Memory B cell (primary cell): Measurements from ENCODE around the gene MATN3.
"Not testable (repeated sequence)": the region's sequence is repeated elsewhere in the genome, so short reads cannot be mapped to it uniquely, and the experiment has no call there.

Source experiments
- ATAC-seq: fragments of 150-1000 bp; cut with Tn5 transposase; 2 replicates; pipeline ENCODE4 v1.10.0; 2021; ENCODE audit warnings: low read depth, mild to moderate bottlenecking, moderate library complexity
- DNase-seq, 2 donors: peaks; one replicate each; pipeline ENCODE4 v3.0.0; 2022; ENCODE audit warnings: low spot score in 2 of 2
- H3K27ac Mint-ChIP-seq: one replicate; pipeline ENCODE4 v1.8.0; 2022; ENCODE audit warnings: mild to moderate bottlenecking, moderate library complexity, mixed read lengths
- H3K27me3 Mint-ChIP-seq: one replicate; pipeline ENCODE4 v1.8.0; 2022; ENCODE audit warnings: mixed read lengths
- H3K36me3 Mint-ChIP-seq: one replicate; pipeline ENCODE4 v1.8.0; 2022; ENCODE audit warnings: mild to moderate bottlenecking, mixed read lengths
- H3K4me1 Mint-ChIP-seq: one replicate; pipeline ENCODE4 v1.8.0; 2022; ENCODE audit warnings: mixed read lengths
- H3K4me3 Mint-ChIP-seq: one replicate; pipeline ENCODE4 v1.8.0; 2022; ENCODE audit warnings: mild to moderate bottlenecking, moderate library complexity, mixed read lengths
- H3K9me3 Mint-ChIP-seq: one replicate; pipeline ENCODE4 v1.8.0; 2022; ENCODE audit warnings: mixed read lengths

Gene MATN3

DNA sequence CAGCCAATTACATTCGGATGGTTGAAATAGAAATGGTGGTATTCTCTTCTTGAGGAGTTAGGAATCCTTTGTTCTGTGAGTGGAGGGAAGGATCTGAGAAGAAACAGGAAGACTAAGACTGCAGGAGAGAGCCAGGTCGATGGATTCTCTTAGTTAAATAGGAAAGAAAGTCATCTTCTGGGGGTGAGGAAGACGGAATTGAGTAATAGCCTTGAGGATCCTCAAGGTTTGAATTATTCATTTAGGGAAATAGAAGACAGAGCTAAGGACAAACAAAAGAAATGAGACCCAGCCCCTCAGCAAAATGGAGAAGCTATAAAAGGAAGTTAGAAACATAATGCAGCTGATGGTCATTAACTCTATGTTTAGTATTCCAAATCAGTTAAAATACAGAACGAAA, 37.2 kb upstream of the MATN3 start:
- no peak for DNase-seq
- no peak for ATAC-seq
- Mint-ChIP-seq H3K4me1 (peaks cover 20% of the 10 kb centered on the region), H3K9me3 (no peaks in the 10 kb centered on the region), H3K27me3 (peaks cover 2% of the 10 kb centered on the region), H3K4me3 (no peak overlapping the region), H3K36me3 (no peaks in the 10 kb centered on the region), H3K27ac (no peak overlapping the region)

DNA sequence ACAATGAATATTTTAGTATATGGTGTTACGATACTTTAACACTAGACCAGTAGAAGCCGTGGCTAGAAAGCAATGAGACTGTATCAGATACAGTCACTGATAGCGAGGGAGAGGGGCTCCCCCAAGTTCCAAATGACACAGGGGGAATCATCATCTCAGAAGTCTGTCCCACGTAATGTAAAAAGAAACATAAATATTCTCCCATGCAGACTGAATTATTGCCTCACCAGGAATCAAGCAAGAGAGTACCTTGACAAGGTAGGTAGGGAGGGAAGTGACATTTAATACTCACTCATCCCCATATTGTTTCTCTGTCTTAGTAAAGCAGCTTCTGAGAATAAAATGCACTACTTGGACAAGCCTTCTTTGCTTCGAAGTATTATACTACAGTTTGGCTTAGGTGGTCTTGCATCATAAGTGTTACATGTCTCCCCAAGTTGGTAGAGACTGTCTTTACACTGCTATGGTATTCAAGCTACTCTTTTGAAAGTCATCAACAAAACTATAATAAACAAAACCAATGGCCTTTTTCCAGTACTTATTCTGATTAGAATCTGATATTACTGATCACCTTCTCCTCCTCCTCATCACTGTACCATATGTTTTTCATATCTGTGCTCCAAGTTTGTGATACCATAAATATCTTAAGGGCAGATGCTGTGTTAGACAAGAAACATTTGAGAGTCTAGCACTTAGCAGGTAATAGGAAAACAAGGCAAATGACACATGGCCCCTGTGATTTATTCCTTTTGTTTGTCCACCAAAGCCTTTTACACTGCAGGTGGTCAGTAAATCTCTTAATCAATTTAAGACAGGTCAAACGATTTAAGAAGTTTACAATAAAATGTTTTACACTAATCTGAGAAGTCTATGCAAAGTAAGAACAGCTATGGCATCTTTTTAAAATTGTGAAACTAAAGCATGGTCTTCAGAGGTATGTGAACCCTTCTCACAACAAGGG, 36.3 kb upstream of the MATN3 start:
- Mint-ChIP-seq H3K27me3 (no peaks in the 10 kb centered on the region), H3K27ac (no peak overlapping the region)

DNA sequence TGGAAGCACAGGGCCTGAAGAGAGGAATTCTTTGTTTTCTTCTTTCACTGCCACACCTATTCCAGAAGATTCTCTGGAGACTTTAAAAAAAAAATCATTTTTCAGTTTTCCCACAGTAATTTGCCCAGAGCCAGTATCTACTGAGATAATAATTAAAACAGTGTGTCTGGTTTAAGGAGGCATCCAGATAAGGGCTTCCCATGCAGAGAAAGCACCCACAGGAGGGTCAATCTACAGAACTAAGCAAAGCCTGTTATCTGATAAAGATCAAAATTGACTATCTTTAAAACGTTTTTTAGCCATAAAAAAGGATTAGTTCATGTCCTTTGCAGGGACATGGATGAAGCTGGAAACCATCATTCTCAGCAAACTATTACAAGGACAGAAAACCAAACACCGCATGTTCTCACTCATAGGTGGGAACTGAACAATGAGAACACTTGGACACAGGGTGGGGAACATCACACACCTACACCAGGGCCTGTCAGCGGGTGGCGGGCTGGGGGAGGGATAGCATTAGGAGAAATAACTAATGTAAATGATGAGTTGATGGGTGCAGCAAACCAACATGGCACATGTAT, 33.3 kb upstream of the MATN3 start:
- H3K4me3 Mint-ChIP-seq, H3K27ac Mint-ChIP-seq, DNase-seq, H3K36me3 Mint-ChIP-seq, H3K9me3 Mint-ChIP-seq, ATAC-seq, H3K27me3 Mint-ChIP-seq: not testable (repeated sequence)
- H3K4me1 Mint-ChIP-seq = peaks cover 23% of the 10 kb centered on the region

More for the DNA sequence above, 36.3 kb upstream of the MATN3 start:
- peaks cover 20% of the 10 kb centered on the region for H3K4me1 Mint-ChIP-seq
- peak overlapping the region; percentile 5 for H3K4me3 Mint-ChIP-seq
- no peaks in the 10 kb centered on the region for H3K36me3 Mint-ChIP-seq
- DNase-seq (no peak), ATAC-seq (no peak)
- H3K9me3 Mint-ChIP-seq = no peaks in the 10 kb centered on the region

DNA sequence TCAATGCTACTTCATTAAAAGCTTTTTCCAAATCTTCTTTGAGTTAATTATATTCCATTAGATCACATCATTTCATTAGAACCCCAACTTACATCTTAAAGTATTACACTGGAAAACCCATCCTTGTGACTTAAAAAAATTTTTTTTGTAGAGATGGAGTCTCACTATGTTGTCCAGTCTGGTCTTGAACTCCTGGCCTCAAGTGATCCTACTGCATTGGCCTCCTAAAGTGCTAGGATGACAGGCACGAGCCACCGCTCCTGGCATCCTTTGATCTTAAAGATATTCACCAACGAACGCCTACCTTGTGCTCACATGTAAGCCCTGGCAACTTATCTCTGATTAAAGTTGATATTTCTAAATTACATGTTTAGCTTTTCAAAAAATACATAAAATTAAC, 32.3 kb upstream of the MATN3 start:
- no peak overlapping the region for H3K27ac Mint-ChIP-seq
- DNase-seq = no peak
- peaks cover 18% of the 10 kb centered on the region for H3K4me1 Mint-ChIP-seq
- H3K27me3 Mint-ChIP-seq = no peaks in the 10 kb centered on the region
- ATAC-seq = no peak
- H3K9me3 Mint-ChIP-seq = no peaks in the 10 kb centered on the region
- H3K36me3 Mint-ChIP-seq = peaks cover 3% of the 10 kb centered on the region
- H3K4me3 Mint-ChIP-seq = no peak overlapping the region

DNA sequence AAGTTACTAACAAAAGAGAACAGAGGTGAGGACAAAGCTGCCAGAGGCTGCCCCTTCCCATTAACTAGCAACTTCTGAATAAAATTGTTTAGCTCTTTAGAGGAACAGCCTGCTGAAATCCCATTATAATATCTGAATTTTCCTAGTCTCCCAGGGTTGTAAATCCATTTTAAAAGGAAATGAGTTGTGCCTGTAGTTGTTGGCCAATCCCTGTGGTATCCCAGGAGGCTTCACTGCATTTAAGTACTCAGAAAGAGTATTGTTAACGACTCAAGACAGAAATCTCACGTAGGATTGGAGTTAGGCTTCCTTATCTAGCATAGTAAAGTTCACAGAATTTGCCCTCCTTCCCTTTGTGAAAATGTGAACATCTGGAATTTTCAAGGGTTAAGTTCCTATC, 30.1 kb upstream of the MATN3 start:
- no peak for DNase-seq
- Mint-ChIP-seq H3K27ac (no peak overlapping the region), H3K4me1 (peaks cover 9% of the 10 kb centered on the region), H3K4me3 (no peak overlapping the region), H3K9me3 (no peaks in the 10 kb centered on the region), H3K27me3 (no peaks in the 10 kb centered on the region), H3K36me3 (peaks cover 14% of the 10 kb centered on the region)
- no peak for ATAC-seq

DNA sequence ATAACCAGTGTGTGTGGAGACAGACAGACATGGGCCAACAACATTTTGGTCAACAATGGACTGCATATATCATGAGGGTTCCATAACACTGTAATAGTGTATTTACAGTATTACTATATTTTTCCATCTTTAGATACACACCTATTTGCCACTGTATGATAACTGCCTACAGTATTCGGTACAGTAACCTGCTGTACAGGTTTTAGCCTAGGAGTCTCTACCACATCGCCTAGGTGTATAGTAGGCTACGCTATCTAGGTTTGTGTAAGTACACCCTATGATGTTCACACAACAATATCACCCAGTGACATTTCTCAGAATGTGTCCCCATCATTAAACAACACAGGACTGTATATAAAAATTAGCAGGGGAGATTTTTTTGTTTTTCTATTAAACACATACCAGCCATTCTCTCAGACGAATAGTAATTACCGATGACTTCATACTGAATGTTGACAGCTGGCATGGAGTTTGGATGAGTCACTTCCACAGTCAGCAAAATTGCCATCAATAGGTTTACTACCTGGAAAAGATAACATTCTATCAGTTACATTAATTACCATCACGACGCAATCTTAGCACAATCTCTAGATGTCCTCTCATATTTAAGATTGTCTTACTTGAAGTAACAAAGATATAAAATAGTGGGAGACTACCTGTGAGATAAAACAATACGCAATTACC, 28.2 kb upstream of the MATN3 start:
- DNase-seq (no peak), ATAC-seq (no peak)
- Mint-ChIP-seq H3K4me1 (peaks cover 20% of the 10 kb centered on the region), H3K4me3 (no peak overlapping the region), H3K36me3 (peaks cover 26% of the 10 kb centered on the region), H3K27me3 (no peaks in the 10 kb centered on the region), H3K27ac (no peak overlapping the region), H3K9me3 (no peaks in the 10 kb centered on the region)

DNA sequence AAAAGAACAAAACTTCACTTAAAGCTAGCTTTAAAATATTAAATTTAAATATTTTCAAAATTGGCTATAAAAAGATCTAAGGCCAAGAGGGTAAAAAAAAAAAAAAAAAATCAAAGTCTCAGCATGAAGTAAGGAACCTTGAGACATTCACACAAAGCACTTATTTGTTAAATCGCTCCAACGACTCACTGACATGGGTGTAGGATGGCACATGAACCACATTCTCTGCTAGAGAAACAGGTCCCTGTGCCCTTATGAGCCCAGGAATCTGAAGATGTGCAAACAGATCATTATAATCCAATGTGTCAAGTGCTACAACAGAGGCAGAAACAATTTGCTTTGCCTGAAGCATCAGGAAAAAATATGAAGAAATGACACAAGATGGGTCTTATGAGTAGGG, 25.2 kb upstream of the MATN3 start:
- no peak for DNase-seq
- Mint-ChIP-seq H3K27me3 (no peaks in the 10 kb centered on the region), H3K9me3 (no peaks in the 10 kb centered on the region), H3K36me3 (peaks cover 44% of the 10 kb centered on the region), H3K4me3 (no peak overlapping the region), H3K27ac (peak overlapping the region; percentile 9), H3K4me1 (peaks cover 20% of the 10 kb centered on the region)
- no peak for ATAC-seq

DNA sequence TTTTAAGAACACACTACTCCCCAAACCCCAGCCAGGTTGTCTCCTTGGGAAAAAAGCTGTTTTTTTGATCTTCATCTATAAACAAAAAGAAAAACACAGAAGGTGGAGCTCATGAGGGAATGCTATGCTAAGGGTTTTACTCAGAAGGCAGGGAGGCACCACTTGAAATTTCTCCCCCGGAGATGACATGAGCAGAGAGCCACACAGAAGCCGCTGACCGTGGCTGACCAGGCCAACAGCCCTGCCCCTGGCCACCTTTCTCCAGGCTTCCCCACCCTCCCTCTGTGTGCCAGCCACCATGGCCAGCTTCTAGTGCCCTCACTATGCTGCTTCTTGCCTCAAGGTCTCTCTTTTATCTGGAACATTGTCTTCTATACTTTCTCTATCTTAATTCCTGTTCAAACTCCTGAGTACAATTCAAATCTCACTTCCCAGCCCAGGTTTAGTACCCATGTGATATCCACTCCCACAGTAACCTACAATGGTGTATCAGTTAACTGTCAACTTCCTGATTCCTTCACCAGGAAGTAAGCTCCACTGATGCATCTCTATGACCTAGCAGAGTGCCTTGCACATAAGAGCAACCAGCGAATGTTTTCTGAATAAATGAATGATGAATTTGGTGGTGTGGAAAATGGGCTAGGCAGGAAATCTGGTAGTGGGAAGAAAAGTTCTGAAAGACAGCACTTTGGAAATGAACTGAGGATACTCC, 23.6 kb upstream of the MATN3 start:
- Mint-ChIP-seq H3K36me3 (peaks cover 58% of the 10 kb centered on the region), H3K9me3 (no peaks in the 10 kb centered on the region), H3K27ac (peak overlapping the region; percentile 21), H3K27me3 (no peaks in the 10 kb centered on the region), H3K4me3 (no peak overlapping the region), H3K4me1 (peaks cover 17% of the 10 kb centered on the region)
- DNase-seq (no peak), ATAC-seq (peak; percentile 80)

DNA sequence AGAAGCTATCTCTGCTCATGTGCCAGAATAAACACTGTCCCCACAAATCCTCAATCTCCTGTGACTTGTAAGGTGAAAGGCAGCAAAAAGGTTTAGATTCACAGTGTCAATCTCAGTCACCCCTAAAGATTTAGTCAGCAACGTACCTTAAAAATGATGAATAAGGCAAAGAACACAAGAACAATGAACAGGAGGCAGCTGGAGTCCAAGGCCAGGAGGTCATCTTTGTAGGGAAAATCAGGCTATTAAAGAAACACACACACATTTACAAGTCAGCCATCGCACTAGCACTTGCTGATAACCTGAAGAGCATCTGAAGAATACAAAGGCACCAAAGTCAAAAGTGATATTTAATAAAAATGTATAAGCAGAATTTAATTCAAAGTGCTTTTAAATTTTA, 22.4 kb upstream of the MATN3 start:
- peaks cover 2% of the 10 kb centered on the region for H3K9me3 Mint-ChIP-seq
- H3K4me3 Mint-ChIP-seq = no peak overlapping the region
- DNase-seq = no peak
- ATAC-seq = no peak
- H3K36me3 Mint-ChIP-seq = peaks cover 66% of the 10 kb centered on the region
- no peaks in the 10 kb centered on the region for H3K27me3 Mint-ChIP-seq
- no peak overlapping the region for H3K27ac Mint-ChIP-seq
- peaks cover 17% of the 10 kb centered on the region for H3K4me1 Mint-ChIP-seq

DNA sequence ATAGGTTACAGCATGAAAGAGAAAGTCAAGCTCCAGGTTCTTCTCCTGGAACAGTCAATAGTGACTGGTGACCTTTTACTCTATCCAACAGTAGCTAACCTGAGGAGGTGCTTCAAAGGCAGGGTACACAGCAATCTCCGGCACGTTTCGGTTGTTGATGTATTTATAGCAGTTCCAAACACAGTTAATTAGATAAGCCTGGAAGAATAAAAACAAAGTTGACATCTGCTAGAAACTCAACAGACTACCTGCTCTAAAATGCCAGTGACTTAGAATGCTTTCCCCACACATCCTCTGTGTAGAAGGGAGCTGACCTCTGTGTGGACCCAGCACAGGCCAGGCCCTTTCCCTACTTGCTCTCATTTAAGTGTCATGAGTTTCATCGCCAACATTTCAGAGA, 21.8 kb upstream of the MATN3 start:
- no peak for ATAC-seq
- H3K4me3 Mint-ChIP-seq = no peak overlapping the region
- H3K27me3 Mint-ChIP-seq = no peaks in the 10 kb centered on the region
- H3K27ac Mint-ChIP-seq = no peak overlapping the region
- DNase-seq = no peak
- H3K36me3 Mint-ChIP-seq = peaks cover 72% of the 10 kb centered on the region
- H3K9me3 Mint-ChIP-seq = peaks cover 5% of the 10 kb centered on the region
- peaks cover 17% of the 10 kb centered on the region for H3K4me1 Mint-ChIP-seq

DNA sequence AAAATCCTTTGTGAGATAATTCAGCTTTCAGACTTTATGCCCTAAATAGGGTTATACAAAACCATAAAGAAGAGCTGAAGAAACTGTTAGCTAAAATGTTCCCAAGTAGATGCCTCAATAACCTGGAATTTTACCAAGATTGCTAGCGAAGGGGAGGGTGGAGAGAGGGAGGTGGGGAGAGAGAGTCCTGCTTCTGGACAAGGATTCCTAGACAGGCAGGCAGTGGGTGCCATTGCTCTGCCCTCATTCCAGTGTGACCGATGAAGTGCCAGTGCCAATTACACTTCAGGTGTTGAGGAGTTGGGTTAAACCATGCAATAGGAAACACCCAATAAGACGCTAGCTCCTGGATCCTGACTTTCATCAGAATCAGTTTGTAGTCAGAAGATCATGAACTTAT, 20.9 kb upstream of the MATN3 start:
- H3K9me3 Mint-ChIP-seq = peaks cover 5% of the 10 kb centered on the region
- H3K27me3 Mint-ChIP-seq = no peaks in the 10 kb centered on the region
- H3K4me1 Mint-ChIP-seq = peaks cover 16% of the 10 kb centered on the region
- H3K4me3 Mint-ChIP-seq = no peak overlapping the region
- DNase-seq = no peak
- no peak overlapping the region for H3K27ac Mint-ChIP-seq
- no peak for ATAC-seq
- H3K36me3 Mint-ChIP-seq = peaks cover 77% of the 10 kb centered on the region

DNA sequence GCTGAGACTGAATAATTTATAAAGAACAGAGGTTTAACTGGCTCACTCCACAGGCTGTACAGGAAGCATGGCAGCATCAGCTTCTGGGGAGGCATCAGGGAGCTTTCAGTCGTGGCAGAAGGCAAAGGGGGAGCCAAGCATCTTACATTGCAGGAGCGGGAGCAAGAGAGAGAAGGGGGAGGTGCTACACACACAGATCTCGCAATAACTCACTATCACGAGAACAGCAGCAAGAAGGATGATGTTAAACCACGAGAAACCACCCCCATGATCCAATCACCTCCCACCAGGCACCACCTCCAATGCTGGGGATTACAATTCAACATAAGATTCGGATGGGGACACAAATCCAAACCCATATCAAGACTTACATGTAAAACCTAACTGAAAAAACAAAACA, 17.8 kb upstream of the MATN3 start:
- no peak for ATAC-seq

DNA sequence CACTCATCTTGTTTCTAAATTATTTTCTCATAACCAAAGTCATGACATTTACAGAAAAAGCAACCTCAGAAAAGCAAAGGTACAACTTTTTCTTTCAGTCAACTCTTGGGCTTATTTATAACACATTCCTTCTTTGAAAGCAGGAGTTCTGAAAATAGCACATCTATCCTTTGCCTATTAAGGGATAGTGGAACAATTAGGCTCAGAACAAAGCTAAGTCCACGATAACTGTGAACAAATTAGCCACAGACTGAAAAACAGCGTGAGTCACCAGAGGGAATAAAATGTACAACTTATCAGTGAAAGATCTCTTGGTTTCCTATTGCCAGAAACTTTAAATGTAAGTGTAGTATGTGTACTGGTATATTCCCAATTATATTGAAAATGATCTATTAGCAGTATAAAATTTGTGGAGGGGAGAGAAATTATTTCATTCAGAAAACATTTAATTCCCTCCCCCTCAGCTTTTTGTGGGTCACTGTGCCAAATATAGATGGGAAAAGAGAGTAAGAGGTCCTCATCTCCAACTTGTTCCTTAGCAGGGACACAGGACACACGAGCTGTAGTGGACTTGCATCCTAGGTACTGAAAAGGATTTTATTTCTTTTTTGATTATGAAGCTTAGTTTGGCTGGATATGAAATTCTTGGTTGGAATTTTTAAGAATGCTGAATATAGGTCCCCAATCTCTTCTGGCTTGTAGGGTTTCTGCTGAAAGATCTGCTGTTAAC, 15.4 kb upstream of the MATN3 start:
- Mint-ChIP-seq H3K27ac (no peak overlapping the region), H3K36me3 (peaks cover 54% of the 10 kb centered on the region), H3K9me3 (peaks cover 8% of the 10 kb centered on the region), H3K4me1 (no peaks in the 10 kb centered on the region), H3K4me3 (no peak overlapping the region), H3K27me3 (no peaks in the 10 kb centered on the region)
- ATAC-seq (no peak), DNase-seq (no peak)

More for the DNA sequence above, 17.8 kb upstream of the MATN3 start:
- Mint-ChIP-seq H3K9me3 (peaks cover 5% of the 10 kb centered on the region), H3K36me3 (peaks cover 64% of the 10 kb centered on the region), H3K27me3 (no peaks in the 10 kb centered on the region), H3K4me1 (no peaks in the 10 kb centered on the region), H3K4me3 (no peak overlapping the region), H3K27ac (no peak overlapping the region)
- DNase-seq = no peak
